ENCODE results near the gene ISLR. TPM values are rescaled to one million over a fixed set of nuclear protein-coding genes. Genes with fewer than 3 reads are reported as not detected.

Gene ISLR
- total and polyA plus RNA-seq, 8 donors: 3.5 to 44.6 (median 12.0) TPM

DNA sequence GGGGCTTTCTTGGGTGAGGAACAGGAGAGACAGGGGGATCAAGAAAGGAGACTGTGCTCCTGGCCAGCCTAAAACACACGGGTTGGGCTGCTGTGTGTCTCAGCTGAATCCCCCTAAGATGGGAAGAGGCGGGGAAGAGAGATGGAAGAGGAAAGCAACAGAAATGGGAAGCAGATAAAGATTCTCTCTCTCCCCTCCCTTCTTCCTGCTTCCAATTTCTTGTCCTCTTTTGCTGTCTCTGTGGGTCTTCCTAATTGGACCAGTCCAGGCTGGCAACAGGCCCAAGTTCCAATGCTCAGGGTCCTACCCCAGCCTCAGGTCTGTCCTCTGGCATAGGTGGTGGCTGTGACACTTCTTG, 36.0 kb upstream of the ISLR start:
- 68 to 83% (median 73%) methylated on average over 2 of the region's 2 CpGs for WGBS, 5 donors
- H3K27ac ChIP-seq: peak overlapping the region in 1 of 5 donors; percentile 8
- intact Hi-C loops (cut with DNase I; ENCODE audit: low total_unique reads): no loop called here

DNA sequence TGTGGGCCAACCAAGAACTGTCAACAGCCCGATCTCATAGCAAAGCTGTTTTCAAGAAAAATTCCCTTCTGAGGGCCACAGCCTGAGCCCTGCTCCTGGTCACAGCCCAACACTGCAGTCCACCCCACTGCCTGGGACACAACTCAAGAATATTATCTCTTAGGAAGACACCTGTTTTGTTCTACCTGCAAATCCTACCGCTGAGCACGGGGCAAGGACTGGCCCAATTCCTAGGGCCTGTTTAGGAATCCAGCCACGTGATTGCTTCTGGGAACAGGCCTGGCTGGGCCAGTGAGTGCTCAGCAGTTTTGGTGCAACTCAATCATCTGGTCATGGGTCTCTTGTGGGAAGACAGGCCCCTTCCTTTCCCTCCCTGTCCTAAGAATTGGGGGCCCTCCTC, 34.9 kb upstream of the ISLR start:
- WGBS, 5 donors: 78 to 87% (median 84%) methylated on average over 3 to 4 of the region's 4 CpGs
- TF ChIP-seq EP300 (IDR thresholded peaks at IDR 0.05): no peak
- no peak for TF ChIP-seq POLR2AphosphoS5 (IDR thresholded peaks at IDR 0.05)
- no peak for TF ChIP-seq POLR2A (IDR thresholded peaks at IDR 0.05)
- TF ChIP-seq, protein P1, sequence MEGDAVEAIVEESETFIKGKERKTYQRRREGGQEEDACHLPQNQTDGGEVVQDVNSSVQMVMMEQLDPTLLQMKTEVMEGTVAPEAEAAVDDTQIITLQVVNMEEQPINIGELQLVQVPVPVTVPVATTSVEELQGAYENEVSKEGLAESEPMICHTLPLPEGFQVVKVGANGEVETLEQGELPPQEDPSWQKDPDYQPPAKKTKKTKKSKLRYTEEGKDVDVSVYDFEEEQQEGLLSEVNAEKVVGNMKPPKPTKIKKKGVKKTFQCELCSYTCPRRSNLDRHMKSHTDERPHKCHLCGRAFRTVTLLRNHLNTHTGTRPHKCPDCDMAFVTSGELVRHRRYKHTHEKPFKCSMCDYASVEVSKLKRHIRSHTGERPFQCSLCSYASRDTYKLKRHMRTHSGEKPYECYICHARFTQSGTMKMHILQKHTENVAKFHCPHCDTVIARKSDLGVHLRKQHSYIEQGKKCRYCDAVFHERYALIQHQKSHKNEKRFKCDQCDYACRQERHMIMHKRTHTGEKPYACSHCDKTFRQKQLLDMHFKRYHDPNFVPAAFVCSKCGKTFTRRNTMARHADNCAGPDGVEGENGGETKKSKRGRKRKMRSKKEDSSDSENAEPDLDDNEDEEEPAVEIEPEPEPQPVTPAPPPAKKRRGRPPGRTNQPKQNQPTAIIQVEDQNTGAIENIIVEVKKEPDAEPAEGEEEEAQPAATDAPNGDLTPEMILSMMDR (IDR thresholded peaks at IDR 0.05): no peak
- intact Hi-C loops (cut with DNase I; ENCODE audit: low total_unique reads): no loop called here
- peaks cover 27 to 37% (median 33%) of the 10 kb centered on the region in 4 donors for H3K4me1 ChIP-seq
- peaks cover 0 to 7% (median 0%) of the 10 kb centered on the region in 4 donors for H3K9me3 ChIP-seq
- H3K36me3 ChIP-seq: no peaks in the 10 kb centered on the region
- H3K27me3 ChIP-seq: peaks cover 12 to 78% (median 56%) of the 10 kb centered on the region in 3 donors
- no peak overlapping the region for H3K27ac ChIP-seq
- no peak for DNase-seq
- no peak overlapping the region for H3K4me3 ChIP-seq

More for the DNA sequence above, 36.0 kb upstream of the ISLR start:
- DNase-seq: no peak
- Histone ChIP-seq H3K9me3 (peaks cover 0 to 15% (median 3%) of the 10 kb centered on the region in 4 donors), H3K27me3 (peaks cover 23 to 81% (median 67%) of the 10 kb centered on the region in 3 donors), H3K4me3 (no peak overlapping the region), H3K36me3 (no peaks in the 10 kb centered on the region), H3K4me1 (peaks cover 27 to 49% (median 38%) of the 10 kb centered on the region in 4 donors)
- TF ChIP-seq POLR2A (IDR thresholded peaks at IDR 0.05) (no peak), EP300 (IDR thresholded peaks at IDR 0.05) (no peak), POLR2AphosphoS5 (IDR thresholded peaks at IDR 0.05) (no peak)
- TF ChIP-seq, protein P1 (IDR thresholded peaks at IDR 0.05): no peak

DNA sequence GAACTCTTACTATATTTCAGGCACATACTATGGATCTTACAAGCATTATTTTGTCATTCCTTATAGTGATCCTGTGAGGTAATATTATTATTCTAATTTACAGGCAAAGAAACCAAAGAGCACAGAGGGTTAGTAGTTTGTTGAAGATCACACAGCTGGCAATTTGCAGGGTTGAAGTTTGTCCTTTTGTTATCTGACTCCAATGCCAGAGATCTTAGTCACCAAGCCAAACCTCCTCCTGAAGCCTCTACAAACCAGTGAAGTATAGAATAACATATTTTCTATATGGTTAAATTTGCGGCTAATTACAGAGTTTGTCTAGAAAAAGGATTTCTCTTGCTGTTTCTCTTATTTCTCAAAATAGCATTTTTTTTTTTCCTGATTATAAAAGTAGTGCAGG, 31.9 kb upstream of the ISLR start:
- 94 to 100% (median 98%) methylated on average over 1 of the region's 1 CpG for WGBS, 5 donors

DNA sequence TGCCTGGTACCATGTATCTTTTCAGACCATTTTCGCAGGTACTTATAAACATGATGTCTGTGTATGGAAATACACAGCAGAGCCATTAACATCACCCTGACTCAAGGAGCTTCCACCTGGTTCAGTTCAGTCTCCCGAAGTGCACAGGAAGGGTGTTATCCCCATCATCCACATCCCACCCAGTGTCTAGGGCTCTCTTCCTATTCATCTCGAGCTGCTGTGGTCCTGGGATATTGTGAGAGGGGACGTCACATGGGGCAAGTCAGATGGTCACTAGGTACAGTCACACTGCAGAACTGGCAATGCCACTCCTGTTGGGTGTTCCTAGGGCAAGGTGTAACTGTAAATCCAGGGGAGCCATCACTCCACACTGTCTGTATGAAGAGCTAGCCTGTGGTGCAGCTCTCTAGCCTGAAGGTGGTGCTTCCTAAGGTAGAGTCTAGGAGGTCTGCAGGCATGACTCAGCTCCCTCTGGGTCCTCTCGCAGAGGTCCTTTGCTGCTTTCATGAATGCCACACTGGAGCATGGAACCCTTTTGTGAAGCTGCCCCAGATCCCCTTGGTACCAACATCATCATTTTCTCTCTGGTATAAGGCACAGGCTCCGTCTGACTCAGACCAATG, 29.2 kb upstream of the ISLR start:
- TF ChIP-seq POLR2A (IDR thresholded peaks at IDR 0.05): no peak
- TF ChIP-seq POLR2AphosphoS5 (IDR thresholded peaks at IDR 0.05): no peak
- TF ChIP-seq EP300 (IDR thresholded peaks at IDR 0.05): no peak
- TF ChIP-seq, protein P1 (IDR thresholded peaks at IDR 0.05): no peak
- Histone ChIP-seq H3K4me1 (no peaks in the 10 kb centered on the region), H3K27me3 (peaks cover 0 to 54% (median 7%) of the 10 kb centered on the region in 3 donors), H3K27ac (no peak overlapping the region), H3K9me3 (peaks cover 0 to 11% (median 10%) of the 10 kb centered on the region in 4 donors), H3K36me3 (no peaks in the 10 kb centered on the region), H3K4me3 (no peak overlapping the region)
- WGBS, 5 donors: 66 to 75% (median 73%) methylated on average over 5 to 6 of the region's 6 CpGs
- no peak for DNase-seq
- intact Hi-C loops (cut with DNase I; ENCODE audit: low total_unique reads): no loop called here

More for the DNA sequence above, 31.9 kb upstream of the ISLR start:
- TF ChIP-seq, protein P1 (IDR thresholded peaks at IDR 0.05): no peak
- TF ChIP-seq EP300 (IDR thresholded peaks at IDR 0.05) (no peak), POLR2AphosphoS5 (IDR thresholded peaks at IDR 0.05) (no peak), POLR2A (IDR thresholded peaks at IDR 0.05) (no peak)
- Histone ChIP-seq H3K27me3 (peaks cover 3 to 68% (median 26%) of the 10 kb centered on the region in 3 donors), H3K27ac (no peak overlapping the region), H3K9me3 (peaks cover 0 to 7% (median 5%) of the 10 kb centered on the region in 4 donors), H3K4me3 (no peak overlapping the region), H3K36me3 (no peaks in the 10 kb centered on the region), H3K4me1 (peaks cover 5 to 9% (median 7%) of the 10 kb centered on the region in 4 donors)
- intact Hi-C loops (cut with DNase I; ENCODE audit: low total_unique reads): no loop called here
- no peak for DNase-seq
